Endothelial cell of umbilical vein (primary cell): ENCODE data around the gene PLXNA3. TPM values are rescaled to one million over a fixed set of nuclear protein-coding genes. Genes with fewer than 3 reads are reported as not detected.

Experiments used
- Bru-seq: library from RNA; stranded (reverse); fragments of 400-500 nt; gene quantifications from one replicate; lab custom pipeline; 2021; lab: Mats Ljungman, UMichigan
- BruChase-seq, 2 experiments: library from RNA; stranded (reverse); fragments of 400-500 nt; gene quantifications; one replicate each; lab custom pipeline; 2021; lab: Mats Ljungman, UMichigan
- BruUV-seq: library from RNA; stranded (reverse); fragments of 400-500 nt; replicated peaks from 2 replicates; lab custom pipeline; 2021; lab: Mats Ljungman, UMichigan
- CTCF ChIA-PET: fragments of 300-600, 350-600 bp; sonication (Branson Sonifier 250); formaldehyde crosslinking; loops from one replicate; lab custom pipeline; 2021; ENCODE audit warnings: antibody characterized with exemption, inconsistent platforms; lab: Charles Lee
- POLR2A ChIA-PET: fragments of 300-600, 350-600 bp; sonication (Branson Sonifier 250); formaldehyde crosslinking; loops from one replicate; lab custom pipeline; 2021; ENCODE audit warnings: antibody characterized with exemption, inconsistent platforms; lab: Charles Lee
- DNase-seq: peaks from one replicate; pipeline ENCODE4 v3.0.0-alpha.2; 2011; ENCODE audit warnings: low read depth, low spot score
- FAIRE-seq: peaks from 2 replicates; lab custom pipeline; 2011; peaks lifted over from hg19 to GRCh38; lab: Jason Lieb, UNC
- H2AFZ ChIP-seq: 2 replicates; pipeline ENCODE4 v1.6.0; 2012; ENCODE audit warnings: low read depth, low read length, control low read depth, inconsistent platforms
- H3K27ac ChIP-seq: 2 replicates; pipeline ENCODE4 v1.5.1; 2011; ENCODE audit warnings: low read depth, mild to moderate bottlenecking, control low read depth, low read length, moderate library complexity; ENCODE audit not compliant: insufficient read depth
- H3K27me3 ChIP-seq, 2 experiments: 2 replicates each; pipeline versions ENCODE4 v1.6.0 to v1.6.1; 2011; ENCODE audit warnings: low read length in 2 of 2, mixed read lengths in 1 of 2; ENCODE audit not compliant: control insufficient read depth in 2 of 2, insufficient read depth in 2 of 2
- H3K36me3 ChIP-seq, 2 experiments: 2 replicates in 1 of 2; 3 replicates in 1 of 2; pipeline ENCODE4 v1.5.1; 2011; ENCODE audit warnings: low read length in 2 of 2, mild to moderate bottlenecking in 1 of 2, moderate library complexity in 1 of 2; ENCODE audit not compliant: control insufficient read depth in 2 of 2, insufficient read depth in 2 of 2; ENCODE audit errors: extremely low read depth in 1 of 2
- H3K4me1 ChIP-seq: 3 replicates; pipeline ENCODE4 v1.5.1; 2011; ENCODE audit warnings: mild to moderate bottlenecking, low read length; ENCODE audit not compliant: control insufficient read depth, insufficient read depth; ENCODE audit errors: extremely low read depth
- H3K4me2 ChIP-seq: 2 replicates; pipeline ENCODE4 v1.6.1; 2011; ENCODE audit warnings: low read length, control low read depth, mixed read lengths; ENCODE audit not compliant: insufficient read depth
- H3K4me3 ChIP-seq, 3 experiments: fragments of 200-600 bp in 1 of 3; sonication (generic), shearing (Covaris generic) in 1 of 3; replicated peaks in 1 of 3; 2 replicates each; pipeline ENCODE4 v1.5.1; 2011 to 2016; ENCODE audit warnings: control low read depth in 3 of 3, low read length in 3 of 3, mild to moderate bottlenecking in 2 of 3, inconsistent platforms in 1 of 3, low read depth in 1 of 3, moderate library complexity in 1 of 3; ENCODE audit not compliant: insufficient read depth in 1 of 3
- H3K79me2 ChIP-seq: 2 replicates; pipeline ENCODE4 v1.6.0; 2012; ENCODE audit warnings: low read length, inconsistent platforms; ENCODE audit not compliant: control insufficient read depth, insufficient read depth
- H3K9ac ChIP-seq: replicated peaks from 2 replicates; pipeline ENCODE3; 2011; ENCODE audit warnings: low read length, control low read depth; ENCODE audit not compliant: insufficient read depth; ENCODE audit errors: extremely low read depth
- H3K9me1 ChIP-seq: replicated peaks from 3 replicates; pipeline ENCODE4 v1.6.0; 2011; ENCODE audit warnings: mild to moderate bottlenecking, low read length; ENCODE audit not compliant: control insufficient read depth, insufficient read depth; ENCODE audit errors: extremely low read depth
- H3K9me3 ChIP-seq: replicated peaks from 2 replicates; pipeline ENCODE4 v1.5.1; 2012; ENCODE audit warnings: low read length, inconsistent platforms; ENCODE audit not compliant: control insufficient read depth, insufficient read depth
- H4K20me1 ChIP-seq: replicated peaks from 2 replicates; pipeline ENCODE3; 2011; ENCODE audit warnings: mild to moderate bottlenecking, low read length; ENCODE audit not compliant: control insufficient read depth, insufficient read depth; ENCODE audit errors: extremely low read depth
- CTCF ChIP-seq, 2 donors: IDR thresholded peaks; 1 replicate in 1 of 2; 2 replicates in 1 of 2; pipeline ENCODE4 v1.5.1; 2011; ENCODE audit warnings: low read length in 2 of 2, mild to moderate bottlenecking in 2 of 2, moderate library complexity in 2 of 2, control low read depth in 1 of 2, inconsistent platforms in 1 of 2, low read depth in 1 of 2; ENCODE audit not compliant: insufficient read depth in 1 of 2; ENCODE audit errors: extremely low read depth in 1 of 2
- EZH2 ChIP-seq: IDR thresholded peaks from 2 replicates; pipeline ENCODE4 v1.6.1; 2012; ENCODE audit warnings: borderline replicate concordance, low read depth, mild to moderate bottlenecking, moderate library complexity, low read length, inconsistent platforms; ENCODE audit not compliant: severe bottlenecking
- FOS ChIP-seq: IDR thresholded peaks from 2 replicates; pipeline ENCODE4 v1.6.1; 2011; ENCODE audit warnings: mild to moderate bottlenecking, low read length, moderate library complexity, borderline replicate concordance; ENCODE audit not compliant: insufficient read depth
- GATA2 ChIP-seq: IDR thresholded peaks from 2 replicates; pipeline ENCODE4 v1.7.0; 2011; ENCODE audit warnings: low read depth, mild to moderate bottlenecking, moderate library complexity, mixed read lengths, low read length; ENCODE audit not compliant: insufficient read length, insufficient read depth
- JUN ChIP-seq: IDR thresholded peaks from 2 replicates; pipeline ENCODE4 v1.6.1; 2011; ENCODE audit warnings: borderline replicate concordance, low read depth; ENCODE audit not compliant: insufficient read length, insufficient read depth
- MAX ChIP-seq: IDR thresholded peaks from 2 replicates; pipeline ENCODE4 v1.6.1; 2011; ENCODE audit not compliant: insufficient read depth, insufficient read length
- MYC ChIP-seq: IDR thresholded peaks from one replicate; pipeline ENCODE4 v1.6.1; 2011; ENCODE audit warnings: mild to moderate bottlenecking, low read depth, low read length
- POLR2A ChIP-seq: IDR thresholded peaks from 2 replicates; pipeline ENCODE4 v1.6.1; 2012; ENCODE audit warnings: low read depth, mild to moderate bottlenecking, control low read depth, low read length
- POLR2AphosphoS5 ChIP-seq: IDR thresholded peaks from 2 replicates; pipeline ENCODE4 v1.6.1; 2012; ENCODE audit warnings: low read depth, mild to moderate bottlenecking, control low read depth, low read length, moderate library complexity; ENCODE audit not compliant: insufficient read depth
- dilution Hi-C: fragments of 300-500 bp; cut with MboI; formaldehyde crosslinking; loops from one replicate; pipeline ENCODE4 v1.15.0; 2019; ENCODE audit warnings: low sequenced_read_pairs; ENCODE audit not compliant: extremely low pct_ligation_motif_present
- intact Hi-C: fragments of 100-400 bp; cut with micrococcal nuclease; formaldehyde crosslinking; loops from one replicate; pipeline ENCODE4 v1.10.0; 2022
- long read RNA-seq: library from polyadenylated mRNA; stranded (forward); transcript quantifications from one replicate; pipeline ENCODE4 v2.0.0, GENCODE V29; 2021
- polyA minus RNA-seq, 3 experiments: library from RNA; depleted of rRNA, polyadenylated mRNA; stranded (reverse); fragments of >200 nt; gene quantifications; 1 replicate in 1 of 3; 2 replicates in 2 of 3; pipeline ENCODE4 v1.2.3, GENCODE V29; 2011
- polyA plus RNA-seq, 4 experiments: library from polyadenylated mRNA; depleted of rRNA in 3 of 4; stranded (reverse) in 3 of 4; unstranded in 1 of 4; fragments of >200 nt; gene quantifications; 2 replicates each; pipeline versions ENCODE4 v1.2.1 to v1.2.3, GENCODE V29; 2011 to 2012; ENCODE audit warnings: missing spikeins in 1 of 4
- total RNA-seq: library from RNA; stranded (reverse); gene quantifications from 2 replicates; pipeline ENCODE4 v1.2.3, GENCODE V29; 2021

The PLXNA3 gene
- 58.3 and 58.6 TPM in 2 replicates for total RNA-seq
- 56.8 and 63.2 TPM in 2 replicates for polyA plus RNA-seq
- polyA plus RNA-seq (2011; cell fraction: cytosol; rRNA removed): 16.5 and 21.7 TPM in 2 replicates
- 245 and 272 TPM in 2 replicates for polyA plus RNA-seq (2011; cell fraction: nucleus; rRNA removed)
- polyA plus RNA-seq (2012): 40.4 and 51.8 TPM in 2 replicates
- polyA minus RNA-seq: 79.7 and 86.2 TPM in 2 replicates
- polyA minus RNA-seq (2011; cell fraction: cytosol; rRNA and poly(A)+ RNA removed): 10.7 TPM
- polyA minus RNA-seq (2011; cell fraction: nucleus; rRNA and poly(A)+ RNA removed): 65.9 and 96.1 TPM in 2 replicates
- Bru-seq, nascent RNA: percentile 44 among the genes with signal in this experiment
- BruChase-seq, experiment 1, labeled RNA remaining after a 6-hour chase: percentile 89 among the genes with signal in this experiment
- percentile 76 among the genes with signal in this experiment for BruChase-seq, experiment 2, labeled RNA remaining after a 2-hour chase
- long read RNA-seq, full-length matches to known transcripts: 2 of 23 reads
- long read RNA-seq, partial matches to known transcripts: 9 of 23 reads
- long read RNA-seq, other reads (novel, unspliced or antisense): 12 of 23 reads

- peaks cover 25% of the 10 kb centered on the region for H3K79me2 ChIP-seq
- H3K9me1 ChIP-seq: no peaks in the 10 kb centered on the region
- peaks cover 0 to 5% of the 10 kb centered on the region in 2 experiments for H3K36me3 ChIP-seq
- TF ChIP-seq POLR2A (peak; percentile 72), MAX (no peak), EZH2 (no peak), POLR2AphosphoS5 (peak; percentile 77), GATA2 (no peak), MYC (no peak), FOS (no peak), JUN (no peak), CTCF (IDR thresholded peaks at IDR 0.05; ENCODE audit: extremely low read depth in 1 of 2, insufficient read depth in 1 of 2, low read depth in 1 of 2, low read length in 2 of 2) (no peak)
- POLR2A ChIA-PET: interaction anchor here (0.7 to 1.4 kb wide), 3 partner anchors 12 to 61 kb away, joined by 3 to 4 read pairs (median 3); partner anchors contain the start of gene SLC10A3
- H3K27ac ChIP-seq: no peak within 1 kb of the TSS
- H3K9ac ChIP-seq: peak within 1 kb of the TSS; percentile 57
- CTCF ChIA-PET: interaction anchor here (1.1 to 2.9 kb wide), 3 partner anchors 14 to 85 kb away, joined by 3 to 8 read pairs (median 4); no protein-coding TSS in a partner anchor
- intact Hi-C loops: loop anchor here (2.0 kb wide), 1 partner anchor 20 kb away; the partner anchor contains the start of gene LAGE3
- no peaks in the 10 kb centered on the region for H3K9me3 ChIP-seq
- peak within 1 kb of the TSS; percentile 73 to 81 (median 76) for H3K4me3 ChIP-seq
- no peak for DNase-seq
- BruUV-seq: TSS peak; percentile 9
- no peak for FAIRE-seq
- no peaks in the 10 kb centered on the region for H3K27me3 ChIP-seq
- H4K20me1 ChIP-seq: no peaks in the 10 kb centered on the region
- dilution Hi-C loops: no loop called here
- H3K4me1 ChIP-seq: peaks cover 7% of the 10 kb centered on the region
- H2AFZ ChIP-seq: peak within 1 kb of the TSS; percentile 66
- H3K4me2 ChIP-seq: peak within 1 kb of the TSS; percentile 70
Measured at GRCh38 chrX:154458116-154458953, at the start of gene PLXNA3. Gene PLXNA3 (plus strand): TSS chrX:154458281. CDS start chrX:154460184, 1,903 bp downstream.
